Stimulated activated CD4-positive, alpha-beta T cell treated with anti-CD3 and anti-CD28 coated beads, Interleukin-15, amount 100 ng/mL, for 48 hours (primary cell): ENCODE data around the gene OLFML3.

Source experiments
- DNase-seq, 2 donors: peaks; one replicate each; pipeline ENCODE4 v3.0.0-alpha.2; 2020; ENCODE audit warnings: low read depth in 2 of 2

The OLFML3 gene

GRCh38 chr1:113949007-113949406 is 30.3 kb upstream of the OLFML3 start:
- DNase-seq: no peak

DNA sequence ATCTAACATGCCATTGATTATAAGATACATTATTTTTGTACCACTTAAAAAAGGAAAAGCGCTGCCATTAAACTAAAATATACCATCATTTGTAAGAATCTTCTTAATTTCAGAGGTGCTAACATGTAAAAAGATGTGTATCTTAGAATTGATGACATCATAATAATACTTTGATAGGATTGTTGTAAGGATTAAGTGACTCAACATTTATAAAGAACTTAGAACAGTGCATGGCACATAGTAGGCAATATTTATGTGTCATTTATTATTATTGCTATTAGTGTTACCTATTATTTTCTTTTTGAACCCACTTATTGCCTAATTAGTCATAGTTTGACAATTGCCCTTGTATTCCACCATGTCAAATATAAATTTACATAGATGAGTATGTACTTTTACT is 28.4 kb upstream of the OLFML3 start:
- no peak for DNase-seq

DNA sequence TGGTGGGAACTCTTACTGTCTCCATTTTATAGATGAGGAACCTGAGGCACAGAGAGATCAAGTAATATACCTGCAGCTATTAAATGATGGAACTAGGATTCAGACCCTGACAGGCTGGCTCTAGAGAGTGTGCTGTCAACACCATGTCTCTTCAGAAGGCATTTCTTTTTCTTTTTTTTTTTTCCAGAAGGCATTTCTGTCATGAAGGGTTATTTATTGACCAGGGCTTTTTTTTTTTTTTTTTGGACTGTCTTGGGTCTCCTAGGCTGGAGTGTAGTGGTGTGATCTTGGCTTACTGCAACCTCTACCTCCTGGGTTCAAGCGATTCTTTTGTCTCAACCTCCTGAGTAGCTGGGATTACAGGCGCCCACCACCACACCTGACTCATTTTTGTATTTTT is 27.6 kb upstream of the OLFML3 start:
- DNase-seq: no peak

DNA sequence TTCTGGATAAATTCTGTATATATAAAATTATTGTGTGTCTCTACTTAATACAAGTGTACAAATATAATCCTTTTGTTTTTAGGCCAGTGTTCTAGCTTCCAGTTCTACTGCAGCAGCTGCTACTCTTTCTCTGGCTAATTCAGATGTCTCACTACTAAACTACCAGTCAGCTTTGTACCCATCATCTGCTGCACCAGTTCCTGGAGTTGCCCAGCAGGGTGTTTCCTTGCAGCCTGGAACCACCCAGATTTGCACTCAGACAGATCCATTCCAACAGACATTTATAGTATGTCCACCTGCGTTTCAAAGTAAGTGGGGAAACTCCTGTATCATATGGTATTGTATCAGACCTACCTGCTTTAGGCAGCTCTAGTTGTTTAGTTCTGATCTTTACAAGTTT is 21.3 kb upstream of the OLFML3 start:
- DNase-seq: no peak

DNA sequence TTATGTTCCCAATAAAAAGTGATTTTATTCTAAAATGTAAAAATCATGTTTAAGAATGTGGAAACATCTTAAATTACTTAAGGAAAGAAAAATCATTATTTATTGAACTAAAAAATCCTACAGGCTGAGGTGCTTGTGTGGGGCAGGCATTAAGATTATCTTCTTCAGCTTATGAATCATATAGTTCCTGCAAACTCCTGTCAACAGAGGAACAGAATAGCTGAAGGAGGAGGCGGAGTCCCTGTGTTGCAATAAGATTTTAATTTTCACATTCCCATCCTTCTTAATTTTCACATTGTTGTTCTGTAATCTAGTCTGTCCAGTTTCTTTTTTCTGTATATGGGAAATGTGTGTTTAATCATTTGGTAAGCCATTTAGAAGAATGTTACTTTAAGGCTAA is 20.6 kb upstream of the OLFML3 start:
- no peak for DNase-seq

GRCh38 chr1:113963281-113963906 is 15.9 kb upstream of the OLFML3 start:
- no peak for DNase-seq

- DNase-seq: no peak
Observed at GRCh38 chr1:113965703-113966412, 13.4 kb upstream of the OLFML3 start.

- no peak for DNase-seq
Observed at GRCh38 chr1:113972954-113973353, 6.3 kb upstream of the OLFML3 start.

DNA sequence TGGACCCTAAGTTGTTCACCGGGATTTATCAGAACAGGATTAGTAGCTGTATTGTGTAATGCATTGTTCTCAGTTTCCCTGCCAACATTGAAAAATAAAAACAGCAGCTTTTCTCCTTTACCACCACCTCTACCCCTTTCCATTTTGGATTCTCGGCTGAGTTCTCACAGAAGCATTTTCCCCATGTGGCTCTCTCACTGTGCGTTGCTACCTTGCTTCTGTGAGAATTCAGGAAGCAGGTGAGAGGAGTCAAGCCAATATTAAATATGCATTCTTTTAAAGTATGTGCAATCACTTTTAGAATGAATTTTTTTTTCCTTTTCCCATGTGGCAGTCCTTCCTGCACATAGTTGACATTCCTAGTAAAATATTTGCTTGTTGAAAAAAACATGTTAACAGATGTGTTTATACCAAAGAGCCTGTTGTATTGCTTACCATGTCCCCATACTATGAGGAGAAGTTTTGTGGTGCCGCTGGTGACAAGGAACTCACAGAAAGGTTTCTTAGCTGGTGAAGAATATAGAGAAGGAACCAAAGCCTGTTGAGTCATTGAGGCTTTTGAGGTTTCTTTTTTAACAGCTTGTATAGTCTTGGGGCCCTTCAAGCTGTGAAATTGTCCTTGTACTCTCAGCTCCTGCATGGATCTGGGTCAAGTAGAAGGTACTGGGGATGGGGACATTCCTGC is 3.9 kb upstream of the OLFML3 start:
- no peak for DNase-seq

DNA sequence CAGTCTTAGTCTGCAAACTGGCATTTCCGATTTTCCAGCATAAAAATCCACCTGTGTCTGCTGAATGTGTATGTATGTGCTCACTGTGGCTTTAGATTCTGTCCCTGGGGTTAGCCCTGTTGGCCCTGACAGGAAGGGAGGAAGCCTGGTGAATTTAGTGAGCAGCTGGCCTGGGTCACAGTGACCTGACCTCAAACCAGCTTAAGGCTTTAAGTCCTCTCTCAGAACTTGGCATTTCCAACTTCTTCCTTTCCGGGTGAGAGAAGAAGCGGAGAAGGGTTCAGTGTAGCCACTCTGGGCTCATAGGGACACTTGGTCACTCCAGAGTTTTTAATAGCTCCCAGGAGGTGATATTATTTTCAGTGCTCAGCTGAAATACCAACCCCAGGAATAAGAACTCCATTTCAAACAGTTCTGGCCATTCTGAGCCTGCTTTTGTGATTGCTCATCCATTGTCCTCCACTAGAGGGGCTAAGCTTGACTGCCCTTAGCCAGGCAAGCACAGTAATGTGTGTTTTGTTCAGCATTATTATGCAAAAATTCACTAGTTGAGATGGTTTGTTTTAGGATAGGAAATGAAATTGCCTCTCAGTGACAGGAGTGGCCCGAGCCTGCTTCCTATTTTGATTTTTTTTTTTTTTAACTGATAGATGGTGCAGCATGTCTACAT is 2.5 kb upstream of the OLFML3 start:
- no peak for DNase-seq

- DNase-seq: no peak
Observed at GRCh38 chr1:113977906-113978305, 1.4 kb upstream of the OLFML3 start.

DNA sequence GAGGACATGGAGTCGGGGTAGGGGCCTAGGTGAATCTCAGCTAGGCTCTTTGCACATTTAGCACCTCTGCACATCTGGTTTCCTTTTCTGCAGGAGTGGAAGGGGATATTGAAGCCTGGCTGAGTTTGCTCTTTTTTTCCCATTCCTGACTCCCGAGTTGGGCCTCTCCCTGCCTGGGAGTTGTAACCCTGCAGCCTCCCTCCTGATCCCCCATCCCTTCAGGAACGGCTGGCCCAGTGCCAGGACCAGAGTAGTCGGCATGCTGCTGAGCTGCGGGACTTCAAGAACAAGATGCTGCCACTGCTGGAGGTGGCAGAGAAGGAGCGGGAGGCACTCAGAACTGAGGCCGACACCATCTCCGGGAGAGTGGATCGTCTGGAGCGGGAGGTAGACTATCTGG is 836 bp downstream of the OLFML3 start:
- DNase-seq: no peak

- no peak for DNase-seq
Observed at GRCh38 chr1:113981962-113982931, 3.0 kb downstream of the OLFML3 start.

DNA sequence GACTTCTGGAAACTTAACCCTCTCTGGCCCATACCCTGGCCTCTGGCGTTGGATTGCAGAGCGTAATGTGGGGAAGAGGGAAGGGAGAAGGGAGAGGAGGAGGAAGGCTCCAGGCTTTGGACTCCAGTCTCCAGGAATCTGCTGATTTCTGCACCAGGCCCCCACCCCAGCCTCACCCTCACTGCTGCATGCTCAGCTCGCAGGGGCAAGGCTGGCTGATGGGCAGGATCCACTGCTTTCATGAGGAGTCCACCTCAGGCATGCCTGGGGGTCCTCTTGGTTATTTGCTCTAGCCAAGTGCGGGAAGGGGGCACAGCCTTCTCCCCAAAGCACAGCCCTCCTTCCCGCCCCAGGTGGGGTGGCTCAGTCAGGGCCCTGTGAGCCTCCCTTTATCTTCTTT is 3.7 kb downstream of the OLFML3 start:
- no peak for DNase-seq

GRCh38 chr1:113983391-113983790 is 4.1 kb downstream of the OLFML3 start:
- DNase-seq: no peak

- no peak for DNase-seq
Observed at GRCh38 chr1:113983826-113984225, 4.6 kb downstream of the OLFML3 start.

GRCh38 chr1:113984710-113985109 is 5.4 kb downstream of the OLFML3 start:
- no peak for DNase-seq

DNA sequence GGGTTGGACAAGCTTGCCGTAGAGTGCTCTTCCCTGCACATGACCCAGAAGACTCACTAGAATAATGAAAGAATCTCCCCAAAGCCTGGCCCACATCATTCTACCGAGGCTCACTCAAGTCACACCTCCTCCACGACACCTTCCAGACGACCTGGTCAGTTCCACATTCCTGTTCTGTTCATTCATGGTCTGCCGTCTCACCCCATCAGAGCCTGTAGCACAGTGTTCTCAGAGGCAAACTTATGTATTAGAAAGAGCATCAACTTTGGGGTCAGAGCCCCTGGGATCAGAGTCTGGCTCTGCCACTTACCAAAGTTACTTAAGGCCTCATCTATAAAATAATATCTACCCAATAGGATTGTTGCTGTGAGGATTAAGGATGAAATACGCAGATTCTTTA is 7.5 kb downstream of the OLFML3 start:
- no peak for DNase-seq

DNA sequence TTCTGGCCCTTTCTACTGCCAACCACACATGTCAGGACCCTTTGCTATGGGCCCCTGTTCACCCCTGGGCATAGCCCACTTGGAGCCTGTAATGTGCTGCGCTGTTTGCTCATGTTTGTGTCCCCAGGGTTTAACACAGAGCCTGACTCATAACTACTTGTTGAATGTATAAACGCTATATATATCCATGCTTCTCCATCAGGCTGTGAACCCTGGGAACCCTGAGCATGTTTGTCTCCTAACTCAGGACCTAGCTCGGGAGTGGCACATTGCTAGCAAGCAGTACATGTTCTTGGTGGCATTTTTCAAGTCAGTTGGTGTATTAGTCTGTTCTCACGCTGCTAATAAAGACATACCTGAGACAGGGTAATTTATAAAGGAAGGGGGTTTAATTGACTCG is 8.0 kb downstream of the OLFML3 start:
- no peak for DNase-seq

DNA sequence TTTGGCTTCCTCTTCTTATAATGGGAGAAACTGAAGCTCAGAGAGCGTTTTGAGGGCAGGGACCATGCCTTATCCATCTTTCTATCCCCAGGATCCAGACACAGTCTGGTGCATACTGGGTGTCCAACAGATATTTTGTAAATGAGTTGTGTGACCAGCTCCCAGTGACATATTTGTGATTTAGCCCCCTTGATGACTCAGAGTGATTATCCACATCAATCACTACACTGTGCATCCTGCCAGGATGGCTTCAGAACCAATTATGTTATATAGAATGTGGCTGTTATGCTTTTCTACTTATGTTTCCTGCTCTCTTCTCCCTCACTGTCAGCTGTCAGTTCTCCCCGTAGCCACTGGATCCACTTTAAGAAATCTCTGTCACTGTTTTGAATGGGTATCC is 11.3 kb downstream of the OLFML3 start:
- DNase-seq: no peak

DNA sequence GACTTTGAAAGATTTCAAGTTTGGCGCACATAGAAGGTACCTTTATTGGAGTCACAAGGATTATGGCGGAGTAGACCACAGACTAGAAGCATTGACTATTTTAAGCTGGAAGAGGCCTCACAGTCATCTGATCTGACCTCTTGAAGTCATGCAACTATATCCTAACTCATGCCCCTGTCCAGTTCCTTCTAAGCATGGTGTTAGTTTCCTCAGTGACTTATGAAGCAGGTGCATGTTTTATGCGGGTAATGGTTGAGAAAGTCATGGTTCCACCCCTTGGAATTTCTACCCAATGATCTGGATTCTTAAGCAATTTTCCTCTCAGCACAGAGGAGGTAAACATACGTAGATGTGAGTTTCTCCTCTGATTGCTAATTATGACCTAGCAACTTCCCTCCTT is 11.7 kb downstream of the OLFML3 start:
- no peak for DNase-seq
